ENCODE data around the gene TRAF2.

GRCh38 chr9:136890661-136891060 lies 4.3 kb downstream of the TRAF2 start:
- TF ChIP-seq GATA2 (IDR thresholded peaks at IDR 0.05; ENCODE audit: low read depth, low read length): no peak
- TF ChIP-seq GATA3 (IDR thresholded peaks at IDR 0.05; ENCODE audit: low read depth, low read length): no peak

Measured in SH-SY5Y (cell line).